Smooth muscle cell (in vitro differentiated cells): ENCODE data around the gene LCN6. TPM values are rescaled to one million over a fixed set of nuclear protein-coding genes. Genes with fewer than 3 reads are reported as not detected.

Experiments
- DNase-seq: peaks from one replicate; lab custom pipeline; 2025; ENCODE audit not compliant: unreplicated experiment; lab: John Stamatoyannopoulos, UW
- H2AFZ ChIP-seq: fragments of 200-600 bp; sonication (generic); 2 replicates; pipeline ENCODE4 v1.6.0; 2016; ENCODE audit warnings: antibody characterized with exemption, low read depth, mild to moderate bottlenecking
- H3F3A ChIP-seq: fragments of 200-600 bp; sonication (generic); 2 replicates; pipeline ENCODE4 v1.6.0; 2017; ENCODE audit warnings: antibody characterized with exemption, low read depth
- H3K27ac ChIP-seq: fragments of 200-600 bp; sonication (generic); 2 replicates; pipeline ENCODE4 v1.5.1; 2016; ENCODE audit warnings: low read depth, mild to moderate bottlenecking
- H3K27me3 ChIP-seq: fragments of 200-600 bp; sonication (generic); 2 replicates; pipeline ENCODE4 v1.6.1; 2016; ENCODE audit warnings: low read depth, mild to moderate bottlenecking
- H3K36me3 ChIP-seq: fragments of 200-600 bp; sonication (generic); 2 replicates; pipeline ENCODE4 v1.5.1; 2016; ENCODE audit warnings: low read depth
- H3K4me1 ChIP-seq: fragments of 200-600 bp; sonication (generic); 2 replicates; pipeline ENCODE4 v1.5.1; 2016; ENCODE audit warnings: low read depth
- H3K4me2 ChIP-seq: fragments of 200-600 bp; sonication (generic); 2 replicates; pipeline ENCODE4 v1.6.0; 2016; ENCODE audit warnings: mild to moderate bottlenecking
- H3K4me3 ChIP-seq: fragments of 200-600 bp; sonication (generic); 2 replicates; pipeline ENCODE4 v1.5.1; 2016; ENCODE audit warnings: mild to moderate bottlenecking
- H3K79me2 ChIP-seq: fragments of 200-600 bp; sonication (generic); 2 replicates; pipeline ENCODE4 v1.6.0; 2016; ENCODE audit warnings: low read depth, mild to moderate bottlenecking
- H3K9ac ChIP-seq: fragments of 200-600 bp; sonication (generic); 2 replicates; pipeline ENCODE4 v1.6.0; 2016; ENCODE audit warnings: low read depth
- H3K9me3 ChIP-seq: fragments of 200-600 bp; sonication (generic); replicated peaks from 2 replicates; pipeline ENCODE4 v1.5.1; 2016; ENCODE audit warnings: low read depth
- H4K20me1 ChIP-seq: fragments of 200-600 bp; sonication (generic); 2 replicates; pipeline ENCODE4 v1.6.0; 2016; ENCODE audit warnings: low read depth
- WGBS: methylation state at CpG from one replicate; pipeline ENCODE4 v1.1.7; 2016; ENCODE audit warnings: low lambda C conversion rate; 5-methylcytosine and 5-hydroxymethylcytosine counted together
- polyA plus RNA-seq: library from polyadenylated mRNA; unstranded; fragments of >200 nt; fragmentation: Nextera tagmentation; extraction: Ambion mirVana; gene quantifications from 2 replicates; pipeline ENCODE4 v1.2.1, GENCODE V29; 2016
- total RNA-seq: library from RNA; depleted of rRNA; stranded (reverse); fragments of >200 nt; gene quantifications from 2 replicates; pipeline ENCODE4 v1.2.3, GENCODE V29; 2014
- TF ChIP-seq, protein P1 (sequence below): fragments of 200-600 bp; sonication (generic); IDR thresholded peaks from 2 replicates; pipeline ENCODE4 v1.5.1; 2017; ENCODE audit warnings: borderline replicate concordance, mild to moderate bottlenecking, antibody characterized with exemption; ENCODE audit not compliant: insufficient read depth, poor library complexity, severe bottlenecking

The LCN6 gene
- total and polyA plus RNA-seq, 2 experiments from 2014 or later: not detected

DNA sequence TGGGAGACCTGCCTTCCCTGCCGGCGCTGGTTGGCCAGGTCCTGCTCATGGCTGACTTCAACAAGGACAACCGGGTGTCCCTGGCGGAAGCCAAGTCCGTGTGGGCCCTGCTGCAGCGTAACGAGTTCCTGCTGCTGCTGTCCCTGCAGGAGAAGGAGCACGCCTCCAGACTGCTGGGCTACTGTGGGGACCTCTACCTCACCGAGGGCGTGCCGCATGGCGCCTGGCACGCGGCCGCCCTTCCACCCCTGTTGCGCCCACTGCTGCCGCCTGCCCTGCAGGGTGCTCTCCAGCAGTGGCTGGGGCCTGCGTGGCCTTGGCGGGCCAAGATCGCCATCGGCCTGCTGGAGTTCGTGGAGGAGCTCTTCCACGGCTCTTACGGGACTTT, 25.4 kb downstream of the LCN6 start:
- no peak overlapping the region for H3K9ac ChIP-seq
- H2AFZ ChIP-seq: no peak overlapping the region
- peaks cover 98% of the 10 kb centered on the region for H4K20me1 ChIP-seq
- TF ChIP-seq, protein P1, sequence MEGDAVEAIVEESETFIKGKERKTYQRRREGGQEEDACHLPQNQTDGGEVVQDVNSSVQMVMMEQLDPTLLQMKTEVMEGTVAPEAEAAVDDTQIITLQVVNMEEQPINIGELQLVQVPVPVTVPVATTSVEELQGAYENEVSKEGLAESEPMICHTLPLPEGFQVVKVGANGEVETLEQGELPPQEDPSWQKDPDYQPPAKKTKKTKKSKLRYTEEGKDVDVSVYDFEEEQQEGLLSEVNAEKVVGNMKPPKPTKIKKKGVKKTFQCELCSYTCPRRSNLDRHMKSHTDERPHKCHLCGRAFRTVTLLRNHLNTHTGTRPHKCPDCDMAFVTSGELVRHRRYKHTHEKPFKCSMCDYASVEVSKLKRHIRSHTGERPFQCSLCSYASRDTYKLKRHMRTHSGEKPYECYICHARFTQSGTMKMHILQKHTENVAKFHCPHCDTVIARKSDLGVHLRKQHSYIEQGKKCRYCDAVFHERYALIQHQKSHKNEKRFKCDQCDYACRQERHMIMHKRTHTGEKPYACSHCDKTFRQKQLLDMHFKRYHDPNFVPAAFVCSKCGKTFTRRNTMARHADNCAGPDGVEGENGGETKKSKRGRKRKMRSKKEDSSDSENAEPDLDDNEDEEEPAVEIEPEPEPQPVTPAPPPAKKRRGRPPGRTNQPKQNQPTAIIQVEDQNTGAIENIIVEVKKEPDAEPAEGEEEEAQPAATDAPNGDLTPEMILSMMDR: no peak
- DNase-seq: no peak
- H3K4me2 ChIP-seq: no peak overlapping the region
- no peaks in the 10 kb centered on the region for H3K27me3 ChIP-seq
- no peaks in the 10 kb centered on the region for H3K36me3 ChIP-seq
- WGBS: 96% methylated on average over 24 of the region's 24 CpGs
- peaks cover 14% of the 10 kb centered on the region for H3K79me2 ChIP-seq
- no peak overlapping the region for H3K4me3 ChIP-seq
- no peaks in the 10 kb centered on the region for H3K9me3 ChIP-seq
- H3K4me1 ChIP-seq: peaks cover 13% of the 10 kb centered on the region
- no peak overlapping the region for H3K27ac ChIP-seq
- H3F3A ChIP-seq: no peaks in the 10 kb centered on the region

DNA sequence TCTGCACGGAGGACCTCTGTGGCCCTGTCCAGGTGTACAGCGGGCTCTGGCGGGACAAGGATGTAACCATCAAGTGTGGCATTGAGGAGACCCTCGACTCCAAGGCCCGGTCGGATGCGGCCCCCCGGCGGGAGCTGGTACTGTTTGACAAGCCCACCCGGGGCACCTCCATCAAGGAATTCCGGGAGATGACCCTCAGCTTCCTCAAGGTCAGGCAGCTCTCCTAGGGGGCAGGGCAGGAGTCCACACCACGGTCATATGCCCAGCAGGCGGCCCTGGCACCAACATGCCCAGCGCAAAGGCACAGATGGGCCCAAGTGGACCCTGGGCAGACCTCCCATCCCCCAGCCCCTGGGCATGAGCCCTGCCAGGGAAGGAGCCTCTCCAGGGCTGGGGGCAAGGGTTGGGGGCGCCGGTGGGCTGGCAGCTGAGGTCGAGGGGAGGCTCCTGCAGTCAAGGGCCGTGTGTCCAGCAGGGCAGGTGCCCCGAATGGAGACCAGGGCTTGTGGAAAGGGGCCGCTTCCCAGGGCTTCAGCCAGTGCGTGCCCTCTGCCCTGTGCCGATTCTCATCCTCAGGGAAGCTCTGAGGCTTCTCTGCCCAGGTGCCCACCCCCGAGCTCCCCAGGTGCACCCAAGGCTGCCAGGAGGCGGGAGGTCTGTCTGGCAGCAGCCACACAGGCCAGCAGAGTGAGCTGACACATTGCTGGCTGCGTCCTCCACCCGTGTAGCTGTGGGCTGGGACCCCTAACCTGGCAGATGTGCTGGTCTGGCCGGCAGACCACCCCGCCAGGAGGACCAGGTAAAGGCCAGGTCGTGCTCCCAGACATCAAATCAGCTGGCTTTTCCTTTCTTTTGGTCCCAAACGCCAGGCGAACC, 26.0 kb downstream of the LCN6 start:
- H3K4me3 ChIP-seq: no peak overlapping the region
- no peaks in the 10 kb centered on the region for H3K27me3 ChIP-seq
- peaks cover 13% of the 10 kb centered on the region for H3K4me1 ChIP-seq
- H3K4me2 ChIP-seq: no peak overlapping the region
- H2AFZ ChIP-seq: no peak overlapping the region
- H3K27ac ChIP-seq: no peak overlapping the region
- 92% methylated on average over 31 of the region's 31 CpGs for WGBS
- H4K20me1 ChIP-seq: peaks cover 94% of the 10 kb centered on the region
- H3K9ac ChIP-seq: no peak overlapping the region
- H3K9me3 ChIP-seq: no peaks in the 10 kb centered on the region
- no peaks in the 10 kb centered on the region for H3F3A ChIP-seq
- peaks cover 9% of the 10 kb centered on the region for H3K79me2 ChIP-seq
- no peaks in the 10 kb centered on the region for H3K36me3 ChIP-seq
- TF ChIP-seq, protein P1: no peak
- no peak for DNase-seq

DNA sequence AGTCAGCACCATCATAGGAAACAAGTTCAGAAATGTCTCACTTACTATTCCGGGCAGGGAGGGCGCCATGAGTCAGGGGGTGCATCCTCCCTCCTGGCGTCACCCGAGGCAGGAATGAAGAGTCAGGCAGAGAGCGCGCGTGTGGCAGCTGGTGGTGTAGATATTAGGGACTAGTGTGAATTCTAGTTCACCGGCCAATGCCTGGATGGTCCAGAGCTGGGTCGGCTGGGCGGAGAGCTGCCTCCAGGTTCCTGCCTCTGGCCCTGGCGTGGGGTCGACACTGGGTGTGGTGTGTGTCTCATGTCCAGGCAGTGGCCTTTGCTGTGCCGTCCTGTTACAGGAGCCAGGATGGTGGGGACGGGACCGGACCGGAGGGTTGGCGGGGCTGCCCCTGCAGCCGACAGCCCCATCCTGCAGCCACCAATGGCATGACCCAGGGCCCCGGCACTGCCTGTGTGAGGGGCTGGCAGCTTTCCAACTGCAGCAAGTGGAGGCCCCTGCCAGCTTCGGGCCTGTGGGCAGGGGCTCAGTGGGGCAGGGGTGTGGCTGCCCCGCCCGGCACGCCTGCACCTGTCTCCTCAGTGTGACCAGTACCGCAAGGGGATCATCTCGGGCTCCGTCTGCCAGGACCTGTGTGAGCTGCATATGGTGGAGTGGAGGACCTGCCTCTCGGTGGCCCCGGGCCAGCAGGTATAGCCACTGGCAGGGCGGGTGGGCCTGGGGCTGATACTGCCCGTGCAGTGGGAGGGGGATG, 26.8 kb downstream of the LCN6 start:
- Histone ChIP-seq H3K4me2 (no peak overlapping the region), H3K9ac (no peak overlapping the region), H3K27me3 (no peaks in the 10 kb centered on the region), H2AFZ (no peak overlapping the region), H3K4me1 (peaks cover 9% of the 10 kb centered on the region), H3K79me2 (peaks cover under 1% of the 10 kb centered on the region), H3F3A (no peaks in the 10 kb centered on the region), H4K20me1 (peaks cover 86% of the 10 kb centered on the region), H3K9me3 (no peaks in the 10 kb centered on the region), H3K36me3 (no peaks in the 10 kb centered on the region), H3K4me3 (no peak overlapping the region), H3K27ac (no peak overlapping the region)
- DNase-seq: no peak
- TF ChIP-seq, protein P1: no peak
- 88% methylated on average over 30 of the region's 30 CpGs for WGBS
